HG03520 (cell line): Measurements from ENCODE around the gene COX8A.
A peak's percentile ranks its signal among the peaks of the same experiment; 100 is the strongest.
"Not testable (repeated sequence)": the region's sequence is repeated elsewhere in the genome, so short reads cannot be mapped to it uniquely, and the experiment has no call there.

ENCODE experiments used
- ATAC-seq: cut with Tn5 transposase; IDR thresholded peaks from one replicate; pipeline ENCODE4 v1.9.1; 2021; ENCODE audit warnings: mild to moderate bottlenecking, moderate library complexity; ENCODE audit not compliant: unreplicated experiment

The COX8A gene

DNA sequence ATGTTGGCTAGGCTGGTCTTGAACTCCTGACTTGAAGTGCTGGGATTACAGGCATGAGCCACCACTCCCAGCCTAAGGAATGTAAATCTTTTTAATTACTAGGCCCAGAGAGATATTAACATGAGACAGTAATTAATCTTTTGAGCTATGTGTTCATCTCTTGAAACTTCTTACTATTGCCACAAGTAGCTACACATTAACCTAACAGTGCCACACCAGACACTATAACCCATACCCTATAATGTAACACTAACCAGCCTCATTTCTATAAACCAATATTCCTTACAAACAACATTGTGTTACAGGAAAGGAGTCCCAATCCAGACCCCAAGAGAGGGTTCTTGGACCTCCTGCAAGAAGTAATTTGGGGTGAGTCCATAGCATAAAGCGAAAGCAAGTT lies 8.0 kb upstream of the COX8A start:
- ATAC-seq, result no peak

DNA sequence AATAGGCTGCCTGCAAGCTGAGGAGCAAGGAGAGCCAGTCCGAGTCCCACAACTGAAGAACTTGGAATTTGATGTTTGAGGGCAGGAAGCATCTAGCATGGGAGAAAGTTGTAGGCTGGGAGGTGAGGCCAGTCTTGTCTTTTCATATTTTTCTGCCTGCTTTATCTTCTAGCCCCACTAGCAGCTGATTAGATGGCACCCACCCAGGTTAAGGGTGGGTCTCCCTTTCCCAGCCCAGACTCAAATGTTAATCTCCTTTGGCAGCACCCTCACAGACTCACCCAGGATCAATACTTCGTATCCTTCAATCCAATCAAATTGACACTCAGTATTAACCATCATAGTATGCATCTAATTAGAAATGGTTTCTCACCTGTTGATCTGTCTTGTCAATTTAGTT lies 5.0 kb upstream of the COX8A start:
- ATAC-seq, result no peak

DNA sequence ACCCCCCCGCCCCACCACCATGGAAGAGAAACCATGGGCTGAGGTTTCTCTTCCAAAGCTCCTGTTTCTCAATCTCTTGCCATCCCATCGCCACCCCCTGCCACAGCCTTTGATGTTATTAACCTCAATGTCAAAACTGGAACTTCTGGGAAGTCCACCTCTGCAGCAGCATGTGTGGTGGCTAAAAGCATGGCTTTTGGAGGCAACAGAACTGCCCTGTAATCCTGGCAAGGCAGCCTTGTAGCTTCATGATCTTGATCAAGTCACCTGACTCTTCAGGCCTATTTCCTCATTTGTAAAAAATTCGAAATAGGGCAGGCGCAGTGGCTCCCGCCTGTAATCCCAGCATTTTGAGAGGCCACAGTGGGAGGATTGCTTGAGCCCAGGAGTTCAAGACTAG lies 3.5 kb upstream of the COX8A start:
- no peak for ATAC-seq

DNA sequence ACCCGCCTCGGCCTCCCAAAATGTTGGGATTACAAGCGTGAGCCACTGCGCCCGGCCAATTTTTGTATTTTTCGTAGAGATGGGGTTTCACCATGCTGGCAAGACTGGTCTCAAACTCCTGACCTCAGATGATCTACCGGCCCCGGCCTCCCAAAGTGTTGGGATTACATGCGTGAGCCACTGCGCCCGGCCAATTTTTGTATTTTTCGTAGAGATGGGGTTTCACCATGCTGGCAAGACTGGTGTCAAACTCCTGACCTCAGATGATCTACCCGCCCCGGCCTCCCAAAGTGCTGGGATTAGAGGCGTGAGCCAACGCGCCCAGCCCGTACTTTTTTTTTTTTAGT lies 535 bp upstream of the COX8A start:
- ATAC-seq, result not testable (repeated sequence)

DNA sequence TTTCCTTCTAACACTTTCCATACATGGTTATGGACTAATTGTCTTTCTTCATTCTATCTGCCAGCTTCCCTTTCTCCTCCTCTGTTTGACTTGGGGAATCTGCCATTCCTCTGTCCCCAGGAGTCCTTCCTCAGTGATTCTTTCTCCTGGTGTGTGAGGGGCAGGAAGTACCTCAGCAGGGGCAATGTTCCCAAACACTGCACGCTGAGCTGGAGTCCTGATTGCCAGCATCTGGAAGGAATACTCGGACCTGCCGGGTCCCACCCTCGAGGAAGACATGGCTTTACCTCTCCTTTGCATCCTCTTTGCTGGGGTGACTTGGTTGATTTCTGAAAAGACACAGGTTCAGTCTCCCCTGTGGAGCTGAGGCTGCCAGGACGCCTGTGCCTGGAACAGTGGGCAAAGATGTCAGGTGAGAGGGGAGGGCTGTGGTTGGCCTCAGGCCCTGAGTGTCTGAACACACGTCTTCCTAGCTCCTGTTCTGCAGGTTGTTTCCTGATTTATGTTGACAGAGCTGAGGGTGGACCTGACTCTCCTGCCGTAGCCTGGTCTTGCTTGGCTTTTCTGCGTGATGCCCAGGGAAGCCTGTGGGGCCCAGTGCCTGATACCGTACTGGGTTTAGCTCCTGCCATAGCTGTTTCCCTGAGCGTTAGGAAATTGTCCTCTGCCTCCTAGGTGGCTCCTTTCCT lies 4.3 kb downstream of the COX8A start:
- no peak for ATAC-seq

DNA sequence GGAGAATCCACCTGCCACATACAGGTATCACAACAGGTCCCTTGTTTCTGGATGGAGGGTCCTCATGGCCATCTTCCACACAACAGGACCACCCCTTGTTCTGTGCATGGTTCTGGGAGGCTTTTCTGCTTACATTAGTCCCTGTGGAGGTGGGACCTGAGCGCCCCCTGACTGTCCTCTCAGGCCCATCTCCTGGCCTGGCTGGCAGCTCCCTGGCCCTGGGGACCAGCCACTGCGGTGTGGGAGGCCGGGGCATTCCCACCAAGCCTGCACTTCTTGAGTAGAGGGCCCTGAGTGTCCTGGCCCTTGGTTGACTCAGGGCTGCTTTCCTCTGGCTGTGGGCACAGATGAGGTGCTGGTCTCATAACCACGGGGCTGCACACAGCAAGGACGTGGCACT lies 5.0 kb downstream of the COX8A start:
- ATAC-seq, result no peak

DNA sequence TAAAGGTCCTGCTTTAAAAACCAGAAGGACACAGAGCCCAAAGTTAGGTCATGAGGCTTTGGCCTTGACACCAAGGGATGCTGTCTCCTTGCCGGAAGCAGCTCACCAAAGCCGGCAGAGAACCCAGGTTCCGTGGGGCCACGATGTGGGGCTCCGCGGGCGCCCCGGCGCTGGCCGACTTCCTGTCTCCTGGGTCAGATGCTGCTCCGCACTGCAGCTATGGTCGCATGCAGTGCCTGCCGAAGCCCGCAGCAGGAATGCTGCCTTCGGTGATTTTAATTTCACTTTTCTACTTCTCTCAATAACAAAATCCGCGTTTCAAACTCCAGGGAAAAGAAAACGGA lies 11.4 kb downstream of the COX8A start:
- peak; percentile 36 for ATAC-seq

DNA sequence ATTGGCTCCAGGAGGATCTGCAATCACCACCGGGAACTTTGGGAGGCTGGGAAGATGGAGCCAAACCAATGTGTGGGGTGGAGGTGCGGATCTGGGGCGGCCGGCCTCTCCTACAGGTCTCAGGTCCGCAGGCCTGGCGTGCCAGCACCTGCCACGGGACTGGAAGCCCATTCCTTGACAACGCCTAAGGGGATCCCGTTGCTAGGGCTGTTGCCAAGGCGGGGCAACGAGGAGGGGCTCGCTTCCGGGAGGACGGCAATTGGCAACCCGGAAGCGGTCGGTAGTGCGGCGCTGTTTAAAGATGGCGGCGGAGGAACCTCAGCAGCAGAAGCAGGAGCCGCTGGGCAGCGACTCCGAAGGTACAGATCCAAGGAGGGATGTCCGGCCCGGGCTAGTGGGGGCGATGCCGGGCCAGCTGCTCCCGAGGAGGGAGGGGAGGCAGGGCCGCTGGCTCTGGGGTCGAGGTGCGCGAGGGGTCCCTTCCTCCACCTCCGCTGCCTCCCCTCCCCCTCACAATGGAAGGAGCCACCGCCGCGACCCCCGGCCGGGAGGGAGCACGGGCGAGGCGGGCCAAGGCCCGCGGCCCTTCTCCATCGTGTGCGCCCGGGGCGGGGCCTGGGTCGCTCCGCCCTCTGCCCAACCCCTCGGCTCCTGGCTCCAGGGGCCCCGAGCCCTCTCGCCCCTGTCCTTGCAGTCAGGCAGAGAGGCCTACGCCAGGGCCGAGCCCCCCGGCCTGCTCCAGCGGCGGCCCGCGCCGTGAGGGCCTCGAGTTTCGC lies 11.9 kb downstream of the COX8A start, which contains the start of gene OTUB1:
OTUB1 (plus strand) TSS at position 283 of the 776 bp plus-strand sequence; CDS start at position 302, 19 bp downstream.
- ATAC-seq, result peak; percentile 83

DNA sequence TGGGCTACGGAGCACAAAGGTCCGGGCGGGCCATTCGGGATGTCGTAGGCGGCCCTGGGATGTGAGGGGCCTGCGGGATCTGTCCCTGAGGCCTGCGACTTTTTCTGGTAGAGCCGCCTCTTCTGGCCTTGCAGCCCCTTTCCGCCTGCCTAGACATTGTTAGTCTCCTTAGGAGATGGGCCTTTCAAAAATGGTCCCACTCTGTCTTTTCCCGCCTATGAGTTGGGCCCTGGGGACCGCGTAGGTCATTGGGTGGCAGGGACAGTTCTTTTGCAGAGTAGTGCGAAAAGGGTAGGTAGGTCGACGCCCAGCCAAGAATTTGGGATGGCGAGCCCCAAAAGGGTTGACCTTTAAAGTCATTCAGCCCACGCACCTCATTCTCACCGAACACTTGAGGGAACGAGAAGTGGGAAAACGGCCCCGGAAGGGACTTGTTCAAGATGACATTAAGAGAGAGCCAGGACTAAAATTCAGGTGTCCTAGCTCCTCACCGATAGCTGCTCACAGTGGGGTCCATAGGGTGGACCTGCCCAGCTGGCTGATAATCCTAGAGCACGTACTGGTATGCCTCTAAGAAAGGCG lies 12.6 kb downstream of the COX8A start:
- ATAC-seq, result no peak

DNA sequence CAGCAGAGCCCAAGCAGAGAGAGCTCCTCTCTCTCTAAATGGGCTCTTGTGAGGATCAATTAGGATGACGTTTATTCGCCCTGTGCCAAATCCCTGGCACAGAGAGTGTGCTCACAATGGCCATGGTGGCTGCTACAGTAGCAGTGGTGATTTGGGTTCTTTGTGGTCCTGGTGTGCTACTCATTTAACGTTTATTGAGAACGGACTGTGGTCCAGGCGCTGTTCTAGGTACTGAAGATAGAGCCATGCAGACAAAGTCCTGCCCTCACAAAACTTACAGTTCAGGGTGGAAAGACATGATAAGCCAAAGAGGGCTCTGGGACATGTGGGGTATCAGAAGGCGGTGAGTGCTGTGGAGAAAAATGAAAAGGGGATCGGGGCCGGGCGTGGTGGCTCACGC lies 17.1 kb downstream of the COX8A start:
- ATAC-seq, result no peak

DNA sequence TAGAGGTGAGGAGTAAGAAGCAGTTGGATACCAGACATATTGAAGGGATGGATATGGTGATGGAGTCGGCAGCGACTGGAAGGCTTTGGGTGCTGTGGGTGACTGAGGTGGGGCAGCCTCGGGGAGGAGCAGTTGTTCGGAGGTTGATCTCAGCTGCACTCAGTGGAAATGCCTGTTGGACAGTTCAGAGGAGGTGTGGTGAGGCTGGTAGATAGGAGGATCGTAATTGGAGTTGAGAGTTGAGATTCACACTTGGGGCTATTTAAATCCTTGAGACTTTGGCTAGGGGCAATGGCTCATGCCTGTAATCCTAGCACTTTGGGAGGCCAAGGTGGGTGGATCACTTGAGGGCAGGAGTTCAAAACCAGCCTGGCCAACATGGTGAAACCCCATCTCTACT lies 18.7 kb downstream of the COX8A start:
- no peak for ATAC-seq

DNA sequence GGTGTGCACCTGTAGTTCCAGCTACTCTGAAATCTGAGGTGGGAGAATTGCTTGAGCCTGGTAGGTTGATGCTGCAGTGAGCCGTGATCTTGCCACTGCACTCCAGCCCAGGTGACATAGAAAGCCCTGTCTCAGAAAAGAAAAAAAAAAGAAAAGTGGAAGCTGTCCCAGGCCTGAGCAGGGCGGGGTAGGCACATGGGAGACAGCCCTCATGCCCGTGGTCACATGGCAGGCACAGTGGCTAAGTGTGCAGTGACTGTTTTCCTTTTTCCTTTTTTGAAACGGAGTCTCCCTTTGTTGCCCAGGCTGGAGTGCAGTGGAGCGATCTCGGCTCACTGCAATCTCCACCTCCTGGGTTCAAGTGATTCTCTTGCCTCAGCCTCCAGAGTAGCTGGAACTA lies 19.6 kb downstream of the COX8A start:
- no peak for ATAC-seq

DNA sequence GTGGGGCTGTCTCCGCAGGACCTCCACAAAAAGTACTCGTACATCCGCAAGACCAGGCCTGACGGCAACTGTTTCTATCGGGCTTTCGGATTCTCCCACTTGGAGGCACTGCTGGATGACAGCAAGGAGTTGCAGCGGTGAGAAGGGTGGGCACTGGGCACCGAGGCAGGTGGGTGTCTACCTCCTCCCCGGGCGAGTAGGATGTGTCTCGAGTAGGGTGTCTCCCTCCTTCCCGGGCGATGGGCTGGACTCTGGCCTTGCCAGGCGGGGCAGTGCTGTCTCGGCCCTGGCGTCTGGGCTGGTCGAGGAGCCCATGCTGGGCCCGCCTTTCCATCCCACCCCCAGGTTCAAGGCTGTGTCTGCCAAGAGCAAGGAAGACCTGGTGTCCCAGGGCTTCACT lies 22.1 kb downstream of the COX8A start:
- no peak for ATAC-seq

DNA sequence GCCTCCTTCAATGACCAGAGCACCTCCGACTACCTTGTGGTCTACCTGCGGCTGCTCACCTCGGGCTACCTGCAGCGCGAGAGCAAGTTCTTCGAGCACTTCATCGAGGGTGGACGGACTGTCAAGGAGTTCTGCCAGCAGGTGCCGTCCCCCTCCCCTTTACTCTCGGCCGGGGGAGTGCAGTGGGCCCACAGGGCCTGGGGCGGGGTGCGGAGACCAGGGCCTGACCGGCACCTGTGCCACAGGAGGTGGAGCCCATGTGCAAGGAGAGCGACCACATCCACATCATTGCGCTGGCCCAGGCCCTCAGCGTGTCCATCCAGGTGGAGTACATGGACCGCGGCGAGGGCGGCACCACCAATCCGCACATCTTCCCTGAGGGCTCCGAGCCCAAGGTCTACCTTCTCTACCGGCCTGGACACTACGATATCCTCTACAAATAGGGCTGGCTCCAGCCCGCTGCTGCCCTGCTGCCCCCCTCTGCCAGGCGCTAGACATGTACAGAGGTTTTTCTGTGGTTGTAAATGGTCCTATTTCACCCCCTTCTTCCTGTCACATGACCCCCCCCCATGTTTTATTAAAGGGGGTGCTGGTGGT lies 22.8 kb downstream of the COX8A start:
- ATAC-seq, result no peak

DNA sequence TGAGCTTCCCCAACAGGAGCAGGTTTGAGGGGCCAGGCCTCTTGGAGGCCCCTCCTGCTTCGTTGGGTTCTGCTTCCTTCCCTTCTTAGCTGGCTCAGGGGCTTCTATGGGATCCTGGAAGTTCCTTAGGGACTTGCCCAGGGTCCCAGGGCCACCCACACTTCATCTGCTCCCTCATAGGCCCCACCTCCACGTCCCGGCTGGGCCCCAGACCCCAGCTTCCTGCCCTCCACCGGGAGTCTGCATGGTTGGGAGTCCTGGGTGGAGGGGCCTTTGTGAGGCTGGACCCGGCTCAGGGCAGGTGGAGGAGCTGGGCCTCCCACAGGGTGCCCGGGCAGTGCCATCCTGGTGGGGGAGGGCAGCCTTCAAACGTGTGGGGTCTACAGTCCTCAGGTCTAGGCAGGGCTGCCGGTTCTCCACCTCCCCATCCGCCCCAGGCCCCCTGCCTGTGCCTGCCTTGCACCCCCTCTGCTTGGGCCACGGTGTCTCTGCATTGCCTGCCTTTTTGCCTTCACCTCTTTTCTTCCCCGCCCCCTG lies 23.4 kb downstream of the COX8A start:
- no peak for ATAC-seq

DNA sequence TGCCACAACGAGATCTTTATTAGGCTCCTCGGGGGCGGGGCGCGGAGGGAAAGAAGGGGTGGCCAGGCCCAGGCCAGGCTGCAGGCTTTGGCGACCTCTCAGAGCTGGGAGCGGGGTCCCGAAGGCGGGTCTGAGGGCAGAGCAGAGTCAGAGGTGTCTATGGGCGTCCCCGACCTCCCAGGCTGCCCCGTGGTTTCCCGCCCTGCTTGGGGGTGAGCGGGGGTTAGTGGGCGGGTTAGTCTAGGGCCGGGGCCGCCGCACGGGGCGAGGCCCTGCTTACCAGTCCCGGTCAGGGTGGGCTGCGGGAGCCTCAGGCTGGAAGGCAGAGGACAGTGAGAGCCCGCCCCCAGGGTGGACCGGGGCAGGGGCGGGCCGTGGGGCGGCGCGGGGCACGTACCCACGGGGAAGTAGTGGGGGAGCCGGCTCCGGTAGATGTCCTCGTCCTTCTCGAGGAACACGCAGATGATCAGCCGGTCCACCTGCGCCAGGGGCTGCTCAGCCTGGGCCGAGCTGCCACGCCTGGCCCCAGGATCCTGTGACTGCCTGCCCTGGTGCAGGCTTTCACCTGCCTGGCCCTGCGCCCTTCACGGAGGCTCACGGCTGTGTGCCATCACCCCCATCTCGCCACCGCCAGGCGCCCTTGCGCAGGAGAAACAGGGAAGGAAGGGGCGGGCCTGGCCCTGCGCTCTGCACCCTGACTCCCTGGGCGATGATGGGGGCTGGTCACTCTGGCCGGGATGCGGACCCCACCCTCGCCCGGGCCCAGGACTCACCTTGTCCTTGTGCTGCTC lies 24.3 kb downstream of the COX8A start:
- ATAC-seq, result no peak

DNA sequence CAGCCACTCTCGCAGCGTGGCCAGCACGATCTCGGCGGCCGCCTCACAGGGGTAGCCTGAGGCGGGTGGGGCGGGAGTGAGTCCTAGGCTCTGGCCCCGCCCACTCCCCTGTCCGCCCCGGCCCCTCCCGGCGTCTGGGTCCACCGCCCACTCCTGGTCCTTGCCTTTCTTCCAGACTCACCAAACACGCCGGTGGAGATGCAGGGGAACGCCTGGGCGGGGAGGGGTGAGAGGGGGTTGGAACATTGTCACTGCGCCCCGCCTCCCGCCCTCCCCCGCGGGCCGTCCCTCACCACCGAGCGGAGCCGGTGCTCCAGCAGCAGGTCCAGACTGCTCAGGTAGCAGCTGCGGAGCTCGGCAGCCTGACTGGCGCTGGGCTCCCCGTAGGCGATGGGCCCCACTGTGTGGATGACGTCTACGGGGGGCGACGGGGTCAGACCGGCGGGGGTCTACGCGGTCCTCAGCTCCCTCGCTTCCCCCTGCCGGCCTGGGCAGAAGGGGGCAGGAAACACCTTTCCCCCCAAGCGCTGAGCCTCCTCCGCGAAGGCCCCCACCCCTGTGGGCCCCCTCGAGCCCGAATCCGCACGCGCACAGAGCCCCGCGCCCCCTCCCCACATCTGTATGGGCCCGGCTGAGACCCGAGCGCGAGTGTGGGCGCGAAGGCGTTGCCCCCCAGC lies 25.1 kb downstream of the COX8A start:
- ATAC-seq, result no peak

DNA sequence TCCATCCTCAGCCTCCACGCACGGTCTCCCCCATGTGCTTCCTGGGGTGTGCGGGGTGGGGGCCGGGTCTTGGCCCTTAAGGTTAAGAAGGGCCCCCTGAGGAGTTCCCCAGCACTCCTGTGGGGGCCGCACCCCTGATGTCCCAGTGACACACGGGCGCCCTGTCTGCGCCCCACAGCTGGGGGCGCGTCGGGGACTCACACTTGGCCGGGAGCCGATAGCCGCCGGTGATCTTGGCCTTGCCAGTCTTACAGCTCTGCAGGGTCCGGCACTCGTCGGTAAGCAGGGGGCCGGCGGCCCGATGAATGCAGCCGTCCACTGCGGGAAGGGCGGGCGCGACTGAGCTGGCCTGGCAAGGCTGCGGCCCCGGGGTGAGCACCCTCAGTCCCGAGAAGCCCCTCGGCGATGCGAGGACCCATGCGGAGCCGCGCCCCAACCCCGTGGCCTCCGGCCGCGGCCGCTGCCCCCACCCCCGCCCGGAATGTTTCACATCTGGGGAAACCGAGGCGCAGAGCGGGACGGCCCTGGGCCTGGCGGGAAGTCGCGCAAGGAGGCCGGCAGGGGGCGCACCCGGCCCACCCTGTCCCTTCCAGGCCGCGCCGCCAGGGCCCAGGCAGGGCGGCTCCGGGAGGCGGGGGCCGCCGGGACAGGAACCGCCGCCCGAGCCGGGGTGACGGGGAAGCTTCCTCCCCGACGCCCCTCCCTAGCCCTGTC lies 25.8 kb downstream of the COX8A start:
- peak; percentile 54 for ATAC-seq

DNA sequence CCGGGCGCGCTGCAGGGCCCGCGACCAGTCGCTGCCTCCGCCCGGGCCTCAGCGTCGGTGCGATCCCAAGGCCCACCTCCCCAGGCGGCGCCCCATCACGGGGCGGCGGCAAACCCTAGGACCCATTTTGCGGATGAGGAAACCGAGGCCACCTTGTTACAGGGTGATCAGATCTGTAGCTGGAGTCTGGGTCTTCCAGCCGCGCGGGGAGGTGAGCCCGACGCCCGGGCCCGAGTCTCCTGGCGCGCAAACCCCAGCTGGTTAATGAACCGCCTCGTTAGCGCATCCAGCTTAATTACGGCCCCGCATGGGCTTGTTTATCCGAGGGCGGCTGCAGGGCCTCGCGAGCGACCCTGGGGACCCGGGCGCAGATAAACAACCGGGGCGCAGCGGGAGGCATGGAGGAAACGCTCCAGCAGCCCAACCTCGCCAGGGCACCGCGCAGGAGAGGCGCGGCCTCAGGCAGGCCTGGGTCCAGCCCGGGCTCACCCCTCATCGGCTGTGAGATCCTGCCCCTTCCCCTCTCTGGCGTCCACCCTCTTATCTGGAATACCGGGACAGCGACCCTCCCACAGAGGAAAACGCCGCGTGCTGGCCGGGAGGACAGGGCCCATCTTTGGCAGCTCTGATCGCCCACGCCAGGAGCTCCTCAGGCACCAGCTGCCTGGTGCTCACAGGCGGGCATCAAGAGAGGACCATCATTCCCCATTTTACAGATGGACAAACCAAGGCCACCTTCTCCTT lies 26.5 kb downstream of the COX8A start:
- no peak for ATAC-seq
